Middle frontal gyrus (tissue), 1 donor: ENCODE results near the gene MS4A3.
"Not testable (repeated sequence)": the region's sequence is repeated elsewhere in the genome, so short reads cannot be mapped to it uniquely, and the experiment has no call there.

Source experiments
- DNase-seq: peaks from one replicate; pipeline ENCODE4 v3.0.0-alpha.2; 2015; ENCODE audit warnings: low spot score; ENCODE audit errors: extremely low spot score

Gene MS4A3

GRCh38 chr11:60056349-60056969 is at the start of gene MS4A3:
TSS of gene MS4A3 (plus strand) at chr11:60056665. CDS start at chr11:60061161, 4,496 bp downstream.
- no peak for DNase-seq

- DNase-seq: no peak
Measured at GRCh38 chr11:60016881-60017280, 39.6 kb upstream of the MS4A3 start, which contains the start of gene OOSP4B. TSS of gene OOSP4B (plus strand) at chr11:60017181.

- DNase-seq: no peak
Measured at GRCh38 chr11:60018058-60018457, 38.4 kb upstream of the MS4A3 start.

- DNase-seq: not testable (repeated sequence)
Measured at GRCh38 chr11:60020376-60020775, 36.1 kb upstream of the MS4A3 start.

GRCh38 chr11:60029015-60029632 is 27.3 kb upstream of the MS4A3 start:
- DNase-seq: no peak

- no peak for DNase-seq
Measured at GRCh38 chr11:60040109-60040508, 16.4 kb upstream of the MS4A3 start, which contains the start of gene OOSP2. TSS of gene OOSP2 (plus strand) at chr11:60040409. CDS start at chr11:60040460, 51 bp downstream.

- not testable (repeated sequence) for DNase-seq
Measured at GRCh38 chr11:60050422-60050821, 6.0 kb upstream of the MS4A3 start.

GRCh38 chr11:60050839-60051238 is 5.6 kb upstream of the MS4A3 start:
- not testable (repeated sequence) for DNase-seq

- DNase-seq: no peak
Measured at GRCh38 chr11:60059052-60059451, 2.6 kb downstream of the MS4A3 start.

- no peak for DNase-seq
Measured at GRCh38 chr11:60059521-60060240, 3.2 kb downstream of the MS4A3 start.

- no peak for DNase-seq
Measured at GRCh38 chr11:60064111-60064510, 7.6 kb downstream of the MS4A3 start.

- no peak for DNase-seq
Measured at GRCh38 chr11:60065801-60066200, 9.3 kb downstream of the MS4A3 start.

- no peak for DNase-seq
Measured at GRCh38 chr11:60069450-60069849, 13.0 kb downstream of the MS4A3 start.

- not testable (repeated sequence) for DNase-seq
Measured at GRCh38 chr11:60071644-60072043, 15.2 kb downstream of the MS4A3 start.

- no peak for DNase-seq
Measured at GRCh38 chr11:60077216-60077817, 20.9 kb downstream of the MS4A3 start.

GRCh38 chr11:60077981-60078380 is 21.5 kb downstream of the MS4A3 start:
- DNase-seq: no peak

GRCh38 chr11:60078745-60079144 is 22.3 kb downstream of the MS4A3 start:
- no peak for DNase-seq

GRCh38 chr11:60080535-60080934 is 24.1 kb downstream of the MS4A3 start:
- no peak for DNase-seq

- no peak for DNase-seq
Measured at GRCh38 chr11:60084631-60085273, 28.3 kb downstream of the MS4A3 start.

GRCh38 chr11:60085909-60086308 is 29.4 kb downstream of the MS4A3 start:
- no peak for DNase-seq

- DNase-seq: no peak
Measured at GRCh38 chr11:60087239-60087638, 30.8 kb downstream of the MS4A3 start.
